Activated naive CD4-positive, alpha-beta T cell treated with anti-CD3 and anti-CD28 coated beads, Interleukin-2, amount 50 U/mL, for 16 hours (primary cell): ENCODE results near the gene TMEM43.

Source experiments
- DNase-seq: peaks from one replicate; pipeline ENCODE4 v3.0.0-alpha.2; 2020

TMEM43 gene

DNA sequence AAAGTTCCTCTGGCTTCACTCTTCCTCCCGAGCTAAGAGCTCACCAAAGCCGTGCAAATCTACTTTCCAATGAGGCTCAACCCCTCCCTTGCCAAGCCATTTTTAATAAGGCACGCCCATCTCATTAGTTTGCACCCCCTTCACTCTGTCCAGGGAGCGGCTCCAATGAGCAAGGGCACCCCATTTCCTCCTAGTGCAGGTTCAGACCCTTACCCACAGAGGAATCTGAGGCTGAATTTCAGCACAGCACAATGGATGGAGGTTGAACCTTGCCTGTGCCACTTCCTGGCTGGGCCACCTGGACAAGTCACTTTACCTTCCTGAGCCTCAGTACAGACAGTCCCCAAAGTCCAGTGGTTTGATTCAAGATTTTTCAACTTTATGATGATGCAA lies 28.1 kb downstream of the TMEM43 start:
- no peak for DNase-seq

DNA sequence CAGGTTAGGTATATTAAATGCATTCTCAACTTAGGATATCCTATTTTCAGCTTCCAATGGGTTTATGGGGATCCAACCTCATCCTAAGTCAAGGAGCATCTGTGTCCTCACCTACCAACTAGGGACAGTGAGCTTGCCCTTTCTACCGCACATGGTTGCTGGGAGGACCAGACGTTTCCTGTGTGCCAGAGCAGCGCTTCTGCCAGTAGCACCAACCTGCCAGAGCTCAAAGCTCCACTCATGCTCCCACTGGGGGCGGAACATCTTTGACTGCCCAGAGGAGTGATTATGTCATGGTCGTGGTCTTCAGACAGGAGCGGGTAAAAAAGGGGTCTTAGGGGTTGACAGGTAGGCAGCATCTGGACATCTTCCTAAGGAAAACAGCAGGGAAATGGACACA lies 28.8 kb downstream of the TMEM43 start:
- no peak for DNase-seq

DNA sequence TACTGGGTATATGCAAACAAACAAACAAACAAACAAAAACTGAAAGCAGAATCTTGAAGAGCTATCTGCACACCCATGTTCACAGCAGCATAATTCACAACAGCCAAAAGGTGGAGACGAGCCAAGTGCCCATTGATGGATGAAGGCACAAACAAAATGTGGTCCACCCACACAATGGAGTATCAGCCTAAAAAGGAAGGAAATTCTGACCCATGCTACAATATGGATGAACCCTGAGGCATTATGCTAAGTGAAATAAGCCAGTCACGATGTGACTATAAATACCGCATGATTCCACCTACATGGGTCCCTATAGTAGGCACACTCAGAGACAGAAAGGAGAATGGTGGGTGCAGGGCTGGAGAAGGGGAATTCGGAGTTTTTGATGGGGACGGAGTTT lies 29.4 kb downstream of the TMEM43 start:
- DNase-seq = no peak

DNA sequence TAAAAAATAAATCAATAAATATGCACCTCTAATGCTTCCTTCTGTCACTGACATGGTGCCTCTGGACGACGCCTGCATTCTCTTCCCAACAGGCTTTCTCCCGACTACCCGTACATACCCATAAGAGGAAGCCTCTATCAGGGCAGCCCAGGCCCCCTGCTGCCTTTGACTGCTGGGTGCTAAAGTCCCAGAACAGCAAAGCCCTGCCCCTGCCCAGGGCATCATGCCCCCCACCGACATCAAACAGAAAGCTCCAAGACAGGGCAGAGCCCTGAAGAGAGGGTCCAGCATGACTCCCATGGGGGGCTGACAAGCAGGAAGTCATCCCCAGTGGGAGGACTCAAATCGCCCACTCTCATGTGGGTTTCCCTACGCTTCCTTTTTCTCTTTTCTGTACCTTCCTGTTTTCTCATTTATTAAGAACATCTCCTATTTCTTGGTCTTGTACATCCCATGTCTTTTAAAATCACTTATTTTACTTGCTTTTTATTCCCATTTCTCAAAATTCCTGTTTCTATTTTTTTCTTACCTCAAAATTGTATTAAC lies 30.1 kb downstream of the TMEM43 start:
- no peak for DNase-seq

DNA sequence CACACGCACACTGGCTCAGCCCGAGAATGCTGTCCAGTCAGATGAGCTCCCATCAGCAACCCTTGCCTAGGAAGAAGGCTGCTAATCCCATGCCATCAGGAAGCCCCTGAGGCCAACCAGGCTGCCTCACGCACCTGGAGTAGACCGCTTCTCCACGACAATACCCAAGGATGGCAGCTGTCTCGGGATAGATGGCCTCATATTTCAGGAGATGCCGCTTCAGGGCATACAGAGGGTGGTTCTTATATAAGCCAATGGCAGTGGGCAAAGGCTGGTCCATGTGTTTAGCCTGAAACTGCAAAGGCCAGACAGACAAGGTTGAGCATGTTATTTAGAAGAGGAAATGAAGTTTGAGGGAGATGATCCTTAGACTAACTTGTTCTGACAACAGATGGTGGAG lies 31.3 kb downstream of the TMEM43 start:
- no peak for DNase-seq

DNA sequence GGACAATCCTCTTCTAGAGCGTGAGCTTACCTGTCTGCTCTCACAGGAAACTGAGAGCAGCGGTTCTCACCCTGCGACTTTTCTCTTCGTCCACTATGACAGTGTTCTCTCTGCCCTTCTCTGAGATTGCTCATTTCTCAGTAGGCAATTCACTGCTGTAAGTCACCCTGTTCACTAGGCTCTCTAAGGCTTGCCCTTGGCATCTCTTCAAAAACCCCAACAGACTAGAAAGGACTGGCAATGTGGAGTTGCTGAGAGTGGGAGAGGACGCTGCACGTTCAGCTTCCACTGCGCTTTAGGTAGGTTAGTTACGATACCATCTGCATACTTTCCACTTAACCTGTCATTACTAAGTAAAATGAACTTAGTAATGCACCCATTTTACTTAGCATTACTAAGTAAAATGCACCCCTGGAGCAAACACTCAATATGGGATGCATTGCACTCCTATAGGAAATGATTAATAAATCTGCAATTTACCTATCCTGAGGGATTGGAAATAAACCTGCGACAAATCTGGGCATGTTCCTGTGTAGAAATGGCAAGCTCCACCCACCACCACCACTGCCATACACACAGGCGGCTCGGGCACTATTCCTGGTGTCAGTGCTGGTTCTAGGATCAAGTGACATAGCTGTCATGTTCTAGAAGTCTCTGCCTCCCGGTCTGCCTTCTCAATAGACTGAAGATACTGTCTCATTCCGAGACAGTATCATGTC lies 32.1 kb downstream of the TMEM43 start:
- no peak for DNase-seq

DNA sequence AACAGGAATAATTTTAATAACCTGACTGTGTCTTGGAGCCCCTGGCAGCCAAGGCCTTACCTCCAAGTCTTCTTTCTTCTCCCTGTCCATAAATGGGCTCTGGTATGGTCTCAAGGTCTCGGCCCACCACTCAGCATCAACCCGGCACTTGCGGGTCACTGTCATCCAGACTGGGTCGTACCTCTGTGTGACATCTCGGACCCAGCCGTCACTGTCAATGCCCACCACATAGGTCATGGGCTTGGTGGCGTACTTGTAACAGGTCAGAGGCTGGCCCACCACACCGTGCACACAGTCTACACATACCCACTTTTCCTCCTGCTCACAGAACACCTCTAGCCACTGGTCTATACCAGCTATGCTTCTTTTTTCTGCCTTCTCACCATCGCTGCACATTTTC lies 33.1 kb downstream of the TMEM43 start:
- DNase-seq = no peak

DNA sequence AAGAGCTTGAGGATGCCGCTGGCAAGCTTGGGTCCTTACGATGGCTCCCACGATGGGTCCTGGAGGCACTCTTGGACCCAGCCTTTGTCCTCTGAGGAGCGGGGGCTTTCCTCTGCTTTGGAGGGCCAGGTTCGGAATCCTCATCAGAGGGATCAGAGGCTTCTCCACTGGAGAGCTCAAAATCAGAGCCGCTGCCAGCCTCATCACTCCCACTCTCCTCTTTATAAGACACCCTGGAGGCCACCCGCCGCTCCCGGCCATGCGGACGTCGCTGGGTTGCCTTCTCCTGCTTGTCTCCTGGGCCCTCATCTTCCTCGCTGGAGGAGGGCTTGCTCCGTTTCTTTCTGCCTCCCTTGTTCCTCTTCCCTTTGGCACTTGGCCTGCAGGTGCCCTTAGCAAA lies 33.5 kb downstream of the TMEM43 start:
- DNase-seq = no peak

DNA sequence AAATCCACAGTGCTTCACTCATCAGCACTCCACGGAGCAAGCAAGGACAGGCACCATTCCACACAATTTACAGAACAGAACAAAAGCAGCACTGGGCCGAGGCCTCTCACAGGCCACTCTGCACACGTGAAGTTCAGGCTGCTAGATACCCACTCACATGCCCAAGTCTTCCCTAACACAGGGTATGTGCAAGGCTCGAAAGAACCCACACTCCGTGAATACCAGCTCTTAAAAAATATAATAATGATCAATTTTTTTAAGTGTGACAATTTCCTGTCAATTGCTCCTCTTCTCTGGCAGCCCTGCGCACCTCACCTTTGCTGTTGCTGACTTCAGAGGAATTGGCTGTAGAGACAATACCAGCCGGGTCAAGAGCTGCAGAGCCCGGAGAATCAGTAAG lies 34.6 kb downstream of the TMEM43 start:
- no peak for DNase-seq

DNA sequence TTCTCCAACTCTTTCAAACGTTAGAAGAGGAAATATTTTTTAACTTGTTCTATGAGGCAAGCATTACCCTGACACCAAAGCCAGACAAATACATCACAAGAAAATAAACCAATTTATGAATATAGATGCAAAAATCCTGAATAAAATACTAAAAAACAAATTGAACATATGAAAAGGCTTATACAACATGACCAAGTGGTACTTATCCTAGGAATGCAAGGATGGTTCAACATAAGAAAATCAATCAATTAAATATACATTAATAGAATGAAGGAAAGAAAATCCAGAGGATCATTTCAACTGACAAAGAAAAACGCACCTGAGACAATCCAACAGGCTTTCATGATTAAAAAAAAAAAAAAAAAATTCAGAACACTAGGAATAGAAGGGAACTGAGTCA lies 36.4 kb downstream of the TMEM43 start:
- DNase-seq = no peak

DNA sequence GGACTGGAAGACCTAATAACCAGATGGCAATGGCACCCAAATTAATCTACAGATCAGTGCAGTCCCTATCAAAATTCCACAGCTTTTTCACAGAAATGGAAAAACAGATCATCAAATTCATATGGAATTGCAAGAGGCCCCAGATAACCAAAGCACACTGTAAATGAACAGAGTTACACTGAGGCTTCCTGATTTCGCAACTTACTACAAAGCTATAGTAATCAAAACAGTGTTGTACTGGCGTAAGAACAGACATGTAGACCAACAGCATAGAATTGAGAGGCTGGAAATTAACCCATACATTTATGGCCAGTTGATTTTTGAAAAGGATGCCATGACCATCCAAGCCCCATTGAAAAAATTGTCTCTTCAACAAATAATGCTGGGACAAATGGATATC lies 37.3 kb downstream of the TMEM43 start:
- DNase-seq = no peak

DNA sequence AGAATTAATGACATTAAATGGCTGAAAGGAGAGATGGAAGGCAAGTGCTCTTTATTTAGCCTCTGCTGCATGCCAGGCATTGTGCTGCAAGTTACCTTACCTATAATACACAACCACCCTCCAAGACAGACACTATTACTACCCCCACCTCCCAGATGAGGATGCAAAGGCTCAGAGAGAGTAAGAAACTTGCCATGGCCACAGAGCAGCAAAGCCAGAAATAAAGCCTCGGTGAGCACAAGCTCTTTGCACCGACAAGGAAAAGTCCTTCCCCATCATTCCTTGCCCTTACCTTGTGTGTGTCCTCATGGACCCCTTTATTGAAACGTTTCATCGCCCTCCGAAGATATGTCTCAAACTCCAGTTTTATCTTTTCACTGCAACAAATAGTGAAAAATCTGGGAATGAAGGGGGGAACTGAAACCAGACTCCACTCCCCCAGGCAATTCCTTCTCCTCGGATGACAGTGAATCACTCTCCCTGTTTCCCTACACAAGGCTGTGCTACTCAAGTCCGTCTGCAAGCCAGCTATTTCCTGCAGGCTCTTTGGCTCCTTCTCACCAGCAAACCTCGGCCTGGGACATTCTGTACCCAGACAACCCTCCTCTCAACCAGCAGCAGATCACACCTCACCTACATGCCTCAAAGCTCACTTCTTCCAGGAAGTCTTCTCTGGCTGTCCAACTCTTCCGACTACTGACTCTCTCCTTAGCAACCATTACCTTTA lies 42.2 kb downstream of the TMEM43 start:
- no peak for DNase-seq

DNA sequence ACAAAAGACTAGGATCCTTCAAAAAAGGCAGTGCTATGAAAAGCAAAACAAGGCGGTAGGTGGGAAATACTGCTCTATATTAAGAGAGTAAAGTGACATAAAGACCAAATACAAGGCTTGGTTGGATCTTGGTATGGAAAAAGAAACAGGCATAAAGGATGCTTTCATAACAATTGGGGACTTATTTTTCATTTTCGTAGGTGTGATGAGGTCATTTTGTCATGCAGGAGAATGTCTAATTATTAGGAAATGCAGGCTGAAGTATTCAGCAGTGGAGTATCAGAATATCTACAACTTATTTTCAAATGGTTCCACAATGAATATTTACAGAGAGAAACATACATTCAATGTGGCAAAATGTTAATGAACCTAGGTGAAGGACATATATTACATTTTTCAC lies 44.6 kb downstream of the TMEM43 start:
- no peak for DNase-seq

DNA sequence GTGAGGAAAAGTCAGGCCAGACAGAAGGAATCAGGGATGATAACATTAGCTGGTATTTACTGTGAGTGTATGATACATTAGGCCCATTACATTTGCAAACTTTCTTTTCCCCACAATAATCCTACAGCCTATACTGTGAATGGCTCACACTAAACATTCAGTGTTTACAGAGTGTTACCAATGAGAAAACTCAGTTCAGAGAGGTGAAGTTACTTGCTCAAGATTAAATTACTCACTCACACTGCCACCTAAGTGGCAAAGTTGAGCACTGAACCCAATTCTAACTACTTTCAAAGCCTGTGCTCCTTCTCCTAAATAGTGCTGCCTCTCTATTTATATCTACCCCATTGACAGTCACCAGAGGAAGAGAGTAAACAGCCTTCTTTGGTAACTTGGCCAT lies 45.0 kb downstream of the TMEM43 start:
- DNase-seq = no peak

DNA sequence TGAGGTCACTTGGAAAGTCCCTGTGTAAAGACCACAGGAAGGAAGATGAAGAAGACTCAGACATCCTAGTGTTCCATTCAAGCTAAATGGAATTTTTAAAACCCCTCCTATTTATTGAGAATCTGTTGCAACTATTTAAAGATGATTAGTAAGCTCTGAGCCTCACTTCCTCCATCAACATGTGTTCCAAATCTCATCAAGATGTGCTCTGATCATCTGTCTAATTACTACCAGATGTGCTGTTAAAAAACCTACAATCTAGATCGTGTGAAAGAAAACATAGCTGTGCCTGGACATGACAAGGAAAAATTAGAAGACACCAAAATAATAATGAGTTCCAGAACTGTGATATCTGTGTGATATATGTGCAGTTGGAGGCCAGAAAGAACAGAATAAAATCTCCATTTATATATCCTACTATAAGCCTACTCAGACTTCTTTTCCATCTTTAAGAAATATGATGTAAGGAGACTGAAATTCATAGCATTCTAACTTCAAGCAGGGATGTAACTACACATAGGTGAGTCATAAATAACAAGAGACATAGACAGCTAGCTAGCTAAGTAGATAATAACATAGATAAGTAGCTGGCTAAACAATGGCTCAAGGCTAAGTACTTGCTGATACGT lies 45.8 kb downstream of the TMEM43 start:
- no peak for DNase-seq

DNA sequence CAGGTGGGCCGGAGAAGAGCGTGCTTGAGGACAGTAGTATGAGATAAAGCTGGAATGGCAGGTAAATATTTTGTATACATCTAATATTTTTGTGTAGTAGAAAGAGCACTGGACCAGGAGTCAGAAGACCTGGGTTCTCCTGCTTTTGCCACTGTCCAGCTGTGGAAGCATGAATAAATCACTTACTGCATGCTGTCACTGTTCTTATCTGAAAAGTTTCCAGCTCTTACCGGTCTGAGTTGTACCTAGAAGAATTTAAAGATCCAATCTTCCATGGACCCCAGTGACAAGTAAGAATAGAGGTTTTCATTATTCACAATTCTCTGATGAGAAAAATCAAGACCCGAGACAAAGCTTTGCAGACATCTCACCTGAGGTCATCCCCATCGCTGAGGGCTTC lies 47.6 kb downstream of the TMEM43 start:
- DNase-seq = no peak

DNA sequence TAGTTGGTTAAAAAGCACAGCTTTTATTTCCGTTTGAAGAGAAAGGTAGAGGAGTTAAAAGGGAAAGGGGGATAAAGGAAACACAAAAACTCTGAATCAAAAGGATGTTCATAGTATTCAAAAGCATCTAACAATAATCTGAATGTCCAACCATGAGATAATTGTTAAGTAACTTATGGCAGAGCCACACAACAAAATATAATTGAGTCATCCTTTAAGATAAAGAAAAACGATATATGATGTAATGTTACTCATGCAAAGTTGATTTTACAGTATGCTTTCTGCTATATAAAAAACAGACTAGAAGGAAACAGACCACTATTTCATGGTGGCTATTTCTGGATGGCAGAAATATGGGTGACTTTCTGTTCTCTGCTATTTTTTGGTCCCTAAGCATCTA lies 49.6 kb downstream of the TMEM43 start:
- DNase-seq = no peak

DNA sequence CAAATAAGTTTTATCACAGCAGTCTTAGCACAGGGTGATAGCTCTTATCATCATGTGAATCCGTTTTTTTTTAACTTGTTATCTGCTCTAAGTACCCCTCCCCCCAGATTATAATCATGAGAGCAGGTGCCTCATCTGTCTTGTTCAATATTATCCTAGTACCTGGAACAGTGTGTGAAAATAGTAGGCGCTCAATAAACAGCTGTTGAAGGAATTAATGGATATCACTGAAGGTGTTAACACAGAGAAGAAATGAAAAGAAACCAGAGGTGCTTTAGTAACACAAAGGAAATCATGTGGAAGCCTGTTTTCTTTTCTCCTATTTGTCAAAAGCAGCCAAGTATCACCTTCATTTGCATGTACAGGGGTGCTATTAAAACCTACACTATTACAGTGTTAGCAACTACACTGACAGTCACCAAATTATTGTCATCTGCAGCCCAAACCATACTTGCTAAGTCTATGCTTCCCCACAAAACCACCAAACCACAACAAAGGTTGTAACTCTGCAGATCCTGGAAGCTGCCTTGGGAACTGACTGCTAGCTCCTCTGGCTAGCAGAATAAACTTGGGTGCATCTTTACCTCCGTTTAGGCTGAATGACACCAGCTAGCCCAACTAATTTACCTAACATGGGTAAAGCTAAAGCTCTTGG lies 50.7 kb downstream of the TMEM43 start:
- peak; percentile 17 for DNase-seq

DNA sequence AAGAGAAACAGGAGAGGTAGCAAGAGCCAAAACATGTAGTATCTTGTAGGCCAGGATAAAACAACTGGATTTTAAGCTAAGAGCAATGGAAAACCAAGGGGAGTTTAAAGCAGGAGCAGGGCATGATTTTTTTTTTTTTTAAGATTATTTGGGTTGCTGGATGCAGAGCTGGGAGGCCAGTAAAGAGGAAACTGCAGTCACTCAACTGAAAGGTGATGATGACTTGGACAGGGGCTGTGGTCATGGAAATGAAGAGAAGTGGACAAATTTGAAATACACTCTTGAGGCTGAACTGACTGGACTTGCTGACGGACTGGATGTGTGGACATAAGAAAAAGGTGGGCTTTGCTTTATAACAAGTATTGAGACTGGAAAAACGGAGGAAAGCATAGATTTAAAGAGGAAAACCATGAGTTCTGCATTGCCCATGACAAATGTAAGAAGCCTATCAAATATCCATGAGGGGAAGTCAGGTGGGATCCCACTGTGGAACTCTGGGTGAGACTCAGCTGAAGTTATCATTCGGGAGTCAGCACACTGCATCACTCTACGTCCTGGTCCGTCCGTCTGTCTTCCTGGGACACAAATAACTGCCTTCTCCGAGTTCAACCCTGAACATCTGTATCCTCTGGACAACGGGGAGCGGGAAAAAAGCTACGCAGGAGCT lies 52.9 kb downstream of the TMEM43 start:
- no peak for DNase-seq

DNA sequence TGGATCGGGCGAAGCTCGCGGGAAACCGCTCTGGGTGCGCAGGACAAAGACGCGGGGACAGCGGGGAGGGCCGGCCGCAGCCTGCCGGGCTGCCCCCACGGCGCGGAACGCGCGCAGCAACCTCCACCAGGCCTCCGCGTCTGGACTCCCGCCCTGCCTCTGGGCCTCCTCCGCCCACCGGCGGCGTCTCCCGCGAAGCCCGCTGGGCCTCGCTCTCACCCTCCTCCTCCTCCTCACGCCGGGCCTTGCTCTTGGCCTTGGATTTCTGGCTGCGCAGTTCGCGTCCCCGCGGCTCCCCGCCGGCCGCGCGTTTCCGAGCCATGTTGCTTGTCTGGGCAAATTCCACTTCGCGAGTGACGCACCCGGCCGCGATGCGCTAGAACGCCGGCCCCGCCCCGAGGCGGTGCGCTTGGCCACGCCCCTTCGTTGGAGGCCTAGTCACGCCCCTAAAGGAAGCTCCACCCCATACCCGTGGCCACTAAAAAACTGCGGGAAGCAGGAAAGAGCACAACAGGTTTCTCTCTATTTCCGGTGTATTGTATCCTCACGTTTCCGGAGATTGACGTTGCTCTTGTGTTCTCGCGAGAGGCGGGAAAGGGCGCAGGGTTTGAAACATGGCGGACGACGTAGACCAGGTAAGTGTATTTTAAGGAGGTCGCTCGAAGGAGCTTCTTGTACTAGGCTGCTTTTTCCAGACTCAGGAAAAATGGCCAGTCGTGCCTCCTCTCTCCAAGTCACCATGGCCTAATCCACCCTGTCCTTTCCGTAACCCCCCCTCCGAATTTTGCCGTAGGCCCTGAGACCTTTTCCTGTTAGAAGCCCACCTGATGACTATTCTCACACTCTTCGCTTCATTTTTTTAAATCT lies 53.6 kb downstream of the TMEM43 start, which contains the start of the genes LSM3 and XPC:
TSS of gene LSM3 (plus strand) at position 571 of the 867 bp plus-strand sequence. CDS start at position 615, 44 bp downstream.
TSS of gene XPC (minus strand) at position 355 of the 867 bp plus-strand sequence. CDS start at position 322, 33 bp downstream.
- peak; percentile 95 for DNase-seq

DNA sequence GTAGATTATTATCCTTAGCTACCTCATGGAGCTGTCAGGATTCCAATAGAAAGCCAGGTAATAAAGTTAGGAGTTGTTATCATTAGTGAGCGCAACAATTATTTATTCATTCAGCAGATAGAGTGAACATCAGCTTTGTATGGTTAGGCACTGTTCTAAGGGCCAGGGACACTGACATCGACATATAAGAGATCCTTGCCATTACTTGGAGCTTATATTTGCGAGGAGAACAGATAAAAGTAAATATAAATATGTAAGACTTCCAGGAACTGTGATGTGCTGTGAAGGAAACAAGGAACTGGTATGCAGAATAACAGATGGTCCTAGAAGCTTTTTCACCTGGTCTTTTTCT lies 54.2 kb downstream of the TMEM43 start:
- DNase-seq = no peak

DNA sequence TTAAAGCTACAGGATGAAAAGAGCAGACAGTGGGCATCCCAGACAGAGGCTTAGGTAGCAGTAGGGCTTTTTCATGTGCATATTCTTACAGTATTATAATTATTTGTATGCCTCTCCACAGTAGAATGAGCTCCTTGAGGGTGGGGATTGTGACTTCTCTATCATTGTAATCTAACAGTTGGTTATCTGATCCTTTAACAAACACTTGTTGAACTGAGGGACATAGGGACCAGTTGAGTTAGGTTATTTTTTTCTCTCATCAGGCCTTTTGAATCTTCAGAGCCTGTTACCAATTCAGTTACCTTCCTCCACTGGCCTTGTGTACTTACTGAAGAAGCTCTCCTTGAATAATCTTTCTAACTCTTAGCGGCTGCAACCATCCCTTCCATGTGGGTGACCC lies 54.9 kb downstream of the TMEM43 start:
- no peak for DNase-seq
